Measurements from ENCODE around the gene RABEPK.

DNA sequence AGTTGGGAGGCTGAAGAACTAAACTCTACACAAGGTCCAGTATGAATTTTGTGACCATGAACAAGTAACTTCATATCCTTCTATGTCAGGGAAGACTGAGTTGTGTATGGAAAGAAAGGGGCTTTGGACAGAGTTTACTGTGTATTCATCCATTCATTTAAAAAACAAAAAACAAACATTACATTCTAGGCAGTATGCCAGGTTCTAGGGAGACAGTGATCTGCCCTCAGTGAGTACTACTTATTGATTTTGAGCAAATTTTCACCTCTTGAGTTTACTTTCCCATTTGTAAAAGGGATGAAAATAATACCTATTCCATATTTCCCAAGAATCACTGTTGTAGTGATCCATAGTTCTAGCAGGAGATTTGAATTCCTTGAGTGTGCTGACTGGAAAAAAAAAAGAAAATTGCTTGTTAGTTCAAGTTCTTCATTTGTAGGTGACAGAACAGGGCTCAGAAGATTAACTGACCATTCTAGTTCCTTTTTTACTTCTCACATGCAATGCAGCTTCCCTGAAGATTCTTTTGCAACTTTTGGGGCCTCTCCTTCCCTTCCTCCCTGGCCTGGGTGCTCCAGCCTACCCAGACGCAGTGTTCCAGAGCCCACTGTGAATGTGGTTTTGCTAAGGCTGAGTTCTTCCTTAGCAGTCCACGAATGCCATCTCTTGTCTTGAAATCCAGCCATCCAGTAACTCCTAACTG, 58.6 kb downstream of the RABEPK start:
- TF ChIP-seq FOXA1 (IDR thresholded peaks at IDR 0.05) (no peak), GABPA (IDR thresholded peaks at IDR 0.05 in 1 of 2, conservative IDR thresholded peaks at IDR 0.05 in 1 of 2) (no peak)
- TF ChIP-seq, protein P1, sequence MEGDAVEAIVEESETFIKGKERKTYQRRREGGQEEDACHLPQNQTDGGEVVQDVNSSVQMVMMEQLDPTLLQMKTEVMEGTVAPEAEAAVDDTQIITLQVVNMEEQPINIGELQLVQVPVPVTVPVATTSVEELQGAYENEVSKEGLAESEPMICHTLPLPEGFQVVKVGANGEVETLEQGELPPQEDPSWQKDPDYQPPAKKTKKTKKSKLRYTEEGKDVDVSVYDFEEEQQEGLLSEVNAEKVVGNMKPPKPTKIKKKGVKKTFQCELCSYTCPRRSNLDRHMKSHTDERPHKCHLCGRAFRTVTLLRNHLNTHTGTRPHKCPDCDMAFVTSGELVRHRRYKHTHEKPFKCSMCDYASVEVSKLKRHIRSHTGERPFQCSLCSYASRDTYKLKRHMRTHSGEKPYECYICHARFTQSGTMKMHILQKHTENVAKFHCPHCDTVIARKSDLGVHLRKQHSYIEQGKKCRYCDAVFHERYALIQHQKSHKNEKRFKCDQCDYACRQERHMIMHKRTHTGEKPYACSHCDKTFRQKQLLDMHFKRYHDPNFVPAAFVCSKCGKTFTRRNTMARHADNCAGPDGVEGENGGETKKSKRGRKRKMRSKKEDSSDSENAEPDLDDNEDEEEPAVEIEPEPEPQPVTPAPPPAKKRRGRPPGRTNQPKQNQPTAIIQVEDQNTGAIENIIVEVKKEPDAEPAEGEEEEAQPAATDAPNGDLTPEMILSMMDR (IDR thresholded peaks at IDR 0.05; ENCODE audit: low read depth, low read length, missing input control) = no peak
